HepG2 (cell line): ENCODE measurements around the gene PSMB10. TPM values are rescaled to one million over a fixed set of nuclear protein-coding genes. Genes with fewer than 3 reads are reported as not detected.

ENCODE experiments used
- ARNT ChIP-seq: fragments of 450-650 bp; IDR thresholded peaks from 2 replicates; pipeline ENCODE4 v1.6.1; 2017
- CERS6 ChIP-seq: sonication (generic); formaldehyde crosslinking; IDR thresholded peaks from 2 replicates; pipeline ENCODE4 v1.5.0; 2020; ENCODE audit warnings: missing genetic modification reagents
- FOXA1 ChIP-seq, 2 experiments: fragments of 450-650 bp in 1 of 2; sonication (generic) in 1 of 2; formaldehyde crosslinking in 1 of 2; IDR thresholded peaks; 2 replicates each; pipeline versions ENCODE4 v1.4.0 to v1.6.1; 2016 to 2020; ENCODE audit warnings: missing genetic modification reagents in 1 of 2
- FOXK1 ChIP-seq: sonication (generic); formaldehyde crosslinking; IDR thresholded peaks from 2 replicates; pipeline ENCODE4 v1.4.0; 2020; ENCODE audit warnings: low read depth, missing genetic modification reagents, borderline replicate concordance
- FOXP4 ChIP-seq: sonication (generic); formaldehyde crosslinking; IDR thresholded peaks from 2 replicates; pipeline ENCODE4 v1.4.0; 2020; ENCODE audit warnings: missing genetic modification reagents
- HINFP ChIP-seq: sonication (generic); formaldehyde crosslinking; IDR thresholded peaks from 2 replicates; pipeline ENCODE4 v1.4.0; 2020; ENCODE audit warnings: low read depth, mild to moderate bottlenecking, missing genetic modification reagents
- IRF2 ChIP-seq: IDR thresholded peaks from 2 replicates; pipeline ENCODE4 v1.6.1; 2018; ENCODE audit warnings: missing genetic modification reagents, missing compliant biosample characterization
- KLF11 ChIP-seq: IDR thresholded peaks from 2 replicates; pipeline ENCODE4 v1.6.1; 2016; ENCODE audit warnings: missing compliant biosample characterization
- MAZ ChIP-seq, 2 experiments: sonication (generic) in 1 of 2; formaldehyde crosslinking in 1 of 2; IDR thresholded peaks; 2 replicates each; pipeline versions ENCODE4 v1.5.0 to v1.6.1; 2012 to 2020; ENCODE audit warnings: low read depth in 2 of 2, mild to moderate bottlenecking in 2 of 2, borderline replicate concordance in 1 of 2, improper control_type of control experiment in 1 of 2, low read length in 1 of 2, missing genetic modification reagents in 1 of 2, moderate library complexity in 1 of 2
- MIXL1 ChIP-seq: IDR thresholded peaks from 2 replicates; pipeline ENCODE4 v1.6.1; 2016
- ZBTB37 ChIP-seq: sonication (generic); formaldehyde crosslinking; IDR thresholded peaks from 2 replicates; pipeline ENCODE4 v1.4.0; 2020; ENCODE audit warnings: mild to moderate bottlenecking, missing genetic modification reagents
- ZBTB4 ChIP-seq: sonication (generic); formaldehyde crosslinking; IDR thresholded peaks from 2 replicates; pipeline ENCODE4 v1.4.0; 2020; ENCODE audit warnings: missing genetic modification reagents, mild to moderate bottlenecking, borderline replicate concordance
- ZNF343 ChIP-seq: sonication (generic); formaldehyde crosslinking; IDR thresholded peaks from 2 replicates; pipeline ENCODE4 v1.4.0; 2020; ENCODE audit warnings: mild to moderate bottlenecking, missing genetic modification reagents
- ZNF619 ChIP-seq: sonication (generic); formaldehyde crosslinking; IDR thresholded peaks from 2 replicates; pipeline ENCODE4 v1.4.0; 2020; ENCODE audit warnings: mild to moderate bottlenecking, missing genetic modification reagents
- ZXDC ChIP-seq: sonication (generic); formaldehyde crosslinking; IDR thresholded peaks from 2 replicates; pipeline ENCODE4 v1.5.0; 2020; ENCODE audit warnings: mild to moderate bottlenecking, missing genetic modification reagents
- polyA plus RNA-seq, 8 experiments: library from polyadenylated mRNA; depleted of rRNA in 3 of 8; stranded (reverse) in 7 of 8; unstranded in 1 of 8; fragments of >200 nt; fragmentation: Illumina TruSeq in 4 of 8; extraction: Trizol in 4 of 8; gene quantifications; 2 replicates each; pipeline versions ENCODE4 v1.2.1 to v1.2.3, GENCODE V29; 2011 to 2016; ENCODE audit warnings: low read depth in 4 of 8, missing spikeins in 1 of 8, mixed read lengths in 1 of 8; ENCODE audit not compliant: insufficient read depth in 1 of 8
- total RNA-seq, 5 experiments: library from RNA; depleted of rRNA; stranded (reverse); fragments of >200 nt; fragmentation: Illumina TruSeq; extraction: Trizol; gene quantifications; 2 replicates each; pipeline ENCODE4 v1.2.3, GENCODE V29; 2016; ENCODE audit warnings: low read depth in 1 of 5

PSMB10 gene
- total and polyA plus RNA-seq, 2 of the 13 experiments (the other 11 are each of a cell fraction or from before 2014, with no cell fraction given), result 12.7 to 65.9 TPM

GRCh38 chr16:67928561-67929364, 7.9 kb downstream of the PSMB10 start (continued):
- TF ChIP-seq ZXDC (CRISPR knock-in tag) (no peak), FOXP4 (no peak), FOXK1 (CRISPR knock-in tag) (no peak), ARNT (no peak), IRF2 (CRISPR knock-in tag) (peak; percentile 79), MAZ (IDR thresholded peaks at IDR 0.05; ENCODE audit: borderline replicate concordance, low read depth, low read length) (no peak), MAZ (CRISPR knock-in tag; IDR thresholded peaks at IDR 0.05; ENCODE audit: low read depth) (peak; percentile 63; the same call in 1 of the 2 replicates), ZNF343 (CRISPR knock-in tag) (no peak), HINFP (CRISPR knock-in tag) (no peak), KLF11 (CRISPR knock-in tag) (no peak), ZNF619 (peak; percentile 28; the same call in 1 of the 2 replicates), ZBTB37 (CRISPR knock-in tag) (no peak), FOXA1 (IDR thresholded peaks at IDR 0.05) (no peak), FOXA1 (CRISPR knock-in tag; IDR thresholded peaks at IDR 0.05) (peak; percentile 12; the same call in 1 of the 2 replicates), MIXL1 (CRISPR knock-in tag) (peak; percentile 47; the same call in 1 of the 2 replicates), CERS6 (CRISPR knock-in tag) (no peak), ZBTB4 (CRISPR knock-in tag) (no peak)
